IMR-90 (cell line): Measurements from ENCODE around the gene MYH11. TPM values are rescaled to one million over a fixed set of nuclear protein-coding genes. Genes with fewer than 3 reads are reported as not detected.

ENCODE experiments used
- ATAC-seq: fragments of 200-7000 bp; cut with Tn5 transposase; 2 replicates; pipeline ENCODE4 v1.9.1; 2020; ENCODE audit warnings: low read depth, mild to moderate bottlenecking, moderate library complexity
- BruUV-seq: library from RNA; stranded (reverse); fragments of 400-500 nt; replicated peaks from 2 replicates; lab custom pipeline; 2021; lab: Mats Ljungman, UMichigan
- CTCF ChIA-PET: fragments of 300-600 bp; formaldehyde crosslinking; extraction: SDS; loops from one replicate; lab custom pipeline; 2021; ENCODE audit warnings: antibody characterized with exemption; lab: Yijun Ruan, JAX
- POLR2A ChIA-PET: fragments of 300-600 bp; sonication (Branson Sonifier 250); formaldehyde crosslinking; loops from one replicate; lab custom pipeline; 2022; ENCODE audit warnings: antibody characterized with exemption; ENCODE audit not compliant: unreplicated experiment; lab: Charles Lee
- DNase-seq: peaks from one replicate; pipeline ENCODE4 v3.0.0; 2013
- H2AFZ ChIP-seq: replicated peaks from 2 replicates; pipeline ENCODE3; 2013; ENCODE audit warnings: low read length, mild to moderate bottlenecking; ENCODE audit not compliant: poor library complexity
- H2AK5ac ChIP-seq: 2 replicates; pipeline ENCODE4 v1.6.1; 2013; ENCODE audit warnings: low read depth, low read length, inconsistent platforms
- H2AK9ac ChIP-seq: replicated peaks from 2 replicates; pipeline ENCODE3; 2013; ENCODE audit warnings: mild to moderate bottlenecking, low read depth, low read length, moderate library complexity; ENCODE audit not compliant: poor library complexity
- H2BK120ac ChIP-seq: 2 replicates; pipeline ENCODE4 v1.6.1; 2013; ENCODE audit warnings: low read depth, low read length, inconsistent platforms
- H2BK15ac ChIP-seq: 3 replicates; pipeline ENCODE4 v1.6.1; 2013; ENCODE audit warnings: low read depth, low read length, inconsistent platforms
- H2BK20ac ChIP-seq: 2 replicates; pipeline ENCODE4 v1.6.1; 2013; ENCODE audit warnings: low read depth, mild to moderate bottlenecking, inconsistent platforms, low read length, moderate library complexity
- H2BK5ac ChIP-seq: 2 replicates; pipeline ENCODE4 v1.6.1; 2013; ENCODE audit warnings: mild to moderate bottlenecking, low read depth, low read length, inconsistent platforms; ENCODE audit not compliant: poor library complexity, severe bottlenecking
- H3K14ac ChIP-seq: replicated peaks from 2 replicates; pipeline ENCODE4 v1.6.1; 2013; ENCODE audit warnings: low read depth, low read length, inconsistent platforms
- H3K18ac ChIP-seq: 2 replicates; pipeline ENCODE4 v1.6.1; 2013; ENCODE audit warnings: low read depth, low read length, control low read depth
- H3K23ac ChIP-seq: 2 replicates; pipeline ENCODE4 v1.6.1; 2013; ENCODE audit warnings: low read depth, low read length, inconsistent platforms
- H3K27ac ChIP-seq: 2 replicates; pipeline ENCODE4 v1.5.1; 2013; ENCODE audit warnings: mild to moderate bottlenecking, control low read depth, low read length; ENCODE audit not compliant: insufficient read depth
- H3K27me3 ChIP-seq: 2 replicates; pipeline ENCODE4 v1.6.1; 2013; ENCODE audit warnings: low read length; ENCODE audit not compliant: control insufficient read depth, insufficient read depth
- H3K36me3 ChIP-seq: 2 replicates; pipeline ENCODE4 v1.6.1; 2013; ENCODE audit warnings: low read length, mixed read lengths; ENCODE audit not compliant: control insufficient read depth, insufficient read depth
- H3K4ac ChIP-seq: 2 replicates; pipeline ENCODE4 v1.6.1; 2013; ENCODE audit warnings: low read depth, low read length, inconsistent platforms
- H3K4me1 ChIP-seq: 2 replicates; pipeline ENCODE4 v1.6.1; 2013; ENCODE audit warnings: low read length, mixed read lengths; ENCODE audit not compliant: control insufficient read depth, insufficient read depth
- H3K4me2 ChIP-seq: 2 replicates; pipeline ENCODE4 v1.6.1; 2013; ENCODE audit warnings: low read depth, mild to moderate bottlenecking, control low read depth, low read length, moderate library complexity
- H3K4me3 ChIP-seq: 2 replicates; pipeline ENCODE4 v1.5.1; 2013; ENCODE audit warnings: low read depth, mild to moderate bottlenecking, control low read depth, low read length, moderate library complexity; ENCODE audit not compliant: insufficient read depth
- H3K56ac ChIP-seq: 2 replicates; pipeline ENCODE4 v1.6.1; 2013; ENCODE audit warnings: low read length, inconsistent platforms; ENCODE audit not compliant: insufficient read depth; ENCODE audit errors: extremely low read depth
- H3K79me1 ChIP-seq, 2 experiments: 2 replicates each; pipeline ENCODE4 v1.6.1; 2013; ENCODE audit warnings: low read length in 2 of 2, inconsistent platforms in 1 of 2, low read depth in 1 of 2
- H3K9ac ChIP-seq: 2 replicates; pipeline ENCODE4 v1.6.1; 2013; ENCODE audit warnings: low read depth, low read length, control low read depth
- H3K9me1 ChIP-seq: 2 replicates; pipeline ENCODE4 v1.6.1; 2013; ENCODE audit warnings: low read length, inconsistent platforms; ENCODE audit not compliant: insufficient read depth
- H3K9me3 ChIP-seq: 2 replicates; pipeline ENCODE4 v1.6.1; 2013; ENCODE audit warnings: low read length; ENCODE audit not compliant: control insufficient read depth, insufficient read depth
- H4K20me1 ChIP-seq: 2 replicates; pipeline ENCODE4 v1.6.1; 2013; ENCODE audit warnings: low read length, inconsistent platforms; ENCODE audit not compliant: insufficient read depth
- H4K5ac ChIP-seq: 2 replicates; pipeline ENCODE4 v1.6.1; 2013; ENCODE audit warnings: mild to moderate bottlenecking, low read depth, low read length, control low read depth
- H4K8ac ChIP-seq, 2 experiments: 2 replicates each; pipeline ENCODE4 v1.6.1; 2013; ENCODE audit warnings: low read depth in 2 of 2, low read length in 2 of 2, control low read depth in 1 of 2, inconsistent platforms in 1 of 2
- H4K91ac ChIP-seq: 2 replicates; pipeline ENCODE4 v1.6.1; 2013; ENCODE audit warnings: low read depth, low read length, inconsistent platforms; ENCODE audit not compliant: insufficient read depth
- CEBPB ChIP-seq: IDR thresholded peaks from 2 replicates; pipeline ENCODE4 v1.6.1; 2012; ENCODE audit warnings: low read depth, low read length, improper control_type of control experiment
- MXI1 ChIP-seq: IDR thresholded peaks from 2 replicates; pipeline ENCODE4 v1.6.1; 2012; ENCODE audit warnings: low read depth, mild to moderate bottlenecking, low read length, moderate library complexity, borderline replicate concordance
- WGBS, 2 experiments: methylation state at CpG; one replicate each; pipeline versions ENCODE4 v1.1.5 to v1.1.7; 2013; ENCODE audit warnings: missing lambda C conversion rate in 2 of 2; ENCODE audit not compliant: insufficient read length in 1 of 2; ENCODE audit errors: extremely low coverage in 2 of 2; 5-methylcytosine and 5-hydroxymethylcytosine counted together
- dilution Hi-C: fragments of 300-500 bp; cut with HindIII; formaldehyde crosslinking; loops from one replicate; pipeline ENCODE4 v1.14.3; 2018; ENCODE audit warnings: low sequenced_read_pairs; ENCODE audit not compliant: unreplicated experiment
- in situ Hi-C: fragments of 300-500 bp; cut with MboI; formaldehyde crosslinking; loops from 3 replicates; pipeline ENCODE4 v1.14.3; 2019; ENCODE audit warnings: low sequenced_read_pairs, inconsistent platforms, mixed read lengths
- intact Hi-C: fragments of 100-400 bp; cut with micrococcal nuclease; formaldehyde crosslinking; loops from 2 replicates; pipeline ENCODE4 v1.10.0; 2022
- polyA plus RNA-seq, 3 experiments: library from polyadenylated mRNA; depleted of rRNA; stranded (reverse); fragments of >200 nt; gene quantifications; 2 replicates each; pipeline ENCODE4 v1.2.3, GENCODE V29; 2012; ENCODE audit warnings: low replicate concordance in 1 of 3
- total RNA-seq: library from RNA; depleted of rRNA; stranded (reverse); fragments of >200 nt; gene quantifications from 2 replicates; pipeline ENCODE4 v1.2.3, GENCODE V29; 2012

The MYH11 gene
- total and polyA plus RNA-seq, 2 of the 4 experiments (the other 2 are of a cell fraction) = under 0.01 to 0.12 TPM

GRCh38 chr16:15778999-15779614 lies 77.7 kb downstream of the MYH11 start:
- Histone ChIP-seq H3K79me1 (no peaks in the 10 kb centered on the region), H3K18ac (no peak overlapping the region), H3K9ac (no peak overlapping the region), H3K27ac (no peak overlapping the region), H3K4me3 (no peak overlapping the region), H3K4ac (no peak overlapping the region), H3K4me2 (no peak overlapping the region), H3K9me3 (no peaks in the 10 kb centered on the region), H2BK120ac (no peak overlapping the region), H4K20me1 (no peaks in the 10 kb centered on the region), H2BK20ac (no peak overlapping the region), H3K14ac (no peak overlapping the region), H2BK5ac (no peak overlapping the region), H2BK15ac (no peak overlapping the region), H3K4me1 (no peaks in the 10 kb centered on the region; the same call in 1 of the 2 replicates), H2AFZ (no peak overlapping the region), H2AK5ac (no peak overlapping the region), H2AK9ac (no peak overlapping the region), H3K27me3 (peaks cover 10% of the 10 kb centered on the region), H3K9me1 (no peaks in the 10 kb centered on the region), H4K91ac (no peak overlapping the region), H4K8ac (no peak overlapping the region), H3K23ac (no peak overlapping the region), H3K36me3 (no peaks in the 10 kb centered on the region), H4K5ac (no peak overlapping the region), H3K56ac (no peak overlapping the region)
- CTCF ChIA-PET = no interaction called here
- intact Hi-C loops = loop anchor here (10.0 kb wide), 1 partner anchor 166 kb away; the partner anchor contains the start of gene ABCC1
- POLR2A ChIA-PET = no interaction called here
- in situ Hi-C loops = loop anchor here (5.0 kb wide), 1 partner anchor 53 kb away; no protein-coding TSS in a partner anchor
- TF ChIP-seq CEBPB (no peak), MXI1 (no peak)
- BruUV-seq = no TSS peak
- DNase-seq (no peak), ATAC-seq (no peak)
- dilution Hi-C loops = no loop called here
- WGBS, 2 experiments = no CpG with 5 or more reads among the region's 6 CpGs
